ENCODE results near the gene SYNGR2.

Gene SYNGR2

GRCh38 chr17:78131172-78132083, 37.0 kb upstream of the SYNGR2 start:
- TF ChIP-seq, protein P1, sequence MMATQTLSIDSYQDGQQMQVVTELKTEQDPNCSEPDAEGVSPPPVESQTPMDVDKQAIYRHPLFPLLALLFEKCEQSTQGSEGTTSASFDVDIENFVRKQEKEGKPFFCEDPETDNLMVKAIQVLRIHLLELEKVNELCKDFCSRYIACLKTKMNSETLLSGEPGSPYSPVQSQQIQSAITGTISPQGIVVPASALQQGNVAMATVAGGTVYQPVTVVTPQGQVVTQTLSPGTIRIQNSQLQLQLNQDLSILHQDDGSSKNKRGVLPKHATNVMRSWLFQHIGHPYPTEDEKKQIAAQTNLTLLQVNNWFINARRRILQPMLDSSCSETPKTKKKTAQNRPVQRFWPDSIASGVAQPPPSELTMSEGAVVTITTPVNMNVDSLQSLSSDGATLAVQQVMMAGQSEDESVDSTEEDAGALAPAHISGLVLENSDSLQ (IDR thresholded peaks at IDR 0.05): no peak
- no peak for TF ChIP-seq LEF1 (IDR thresholded peaks at IDR 0.05; ENCODE audit: borderline replicate concordance)
- TF ChIP-seq BHLHE40 (IDR thresholded peaks at IDR 0.05; ENCODE audit: borderline replicate concordance): no peak
- no peak for TF ChIP-seq FOXA1 (IDR thresholded peaks at IDR 0.05)
- ChIA-PET POLR2A (interaction anchor here (1.1 kb wide), 1 partner anchor 55 kb away, joined by 4 read pairs; no protein-coding TSS in a partner anchor), CTCF (interaction anchor here (0.6 kb wide), 1 partner anchor 20 kb away, joined by 4 read pairs; no protein-coding TSS in a partner anchor)
- no peak for DNase-seq (ENCODE audit: extremely low spot score)

DNA sequence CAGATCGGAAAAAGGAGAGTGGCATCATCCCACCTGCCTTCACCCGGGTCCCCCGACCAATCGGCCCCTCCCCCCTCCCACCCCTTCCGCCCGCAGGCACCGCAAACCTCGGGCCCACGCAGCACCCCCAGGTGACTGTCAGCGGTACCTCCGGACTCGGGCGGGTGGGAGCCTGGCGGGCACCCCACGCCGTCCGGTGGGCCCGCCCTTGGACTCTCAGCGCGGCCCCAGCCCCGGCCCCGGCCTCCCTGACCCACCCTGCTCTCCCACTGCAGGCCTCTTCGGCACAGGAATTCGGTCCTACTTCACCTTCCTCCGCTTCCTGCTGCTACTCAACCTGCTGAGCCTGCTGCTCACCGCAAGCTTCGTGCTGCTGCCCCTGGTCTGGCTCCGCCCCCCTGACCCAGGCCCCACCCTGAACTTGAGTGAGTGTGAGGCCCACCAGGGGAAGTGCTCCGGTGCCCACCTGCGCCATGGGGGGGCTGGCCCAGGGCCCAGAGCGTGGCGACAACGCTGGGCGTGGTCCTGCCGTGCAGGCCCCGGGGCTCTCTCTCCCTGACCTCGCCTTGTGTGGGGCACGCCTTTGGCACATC, 36.2 kb upstream of the SYNGR2 start:
- CTCF ChIA-PET: no interaction called here
- no peak for TF ChIP-seq HDGF (IDR thresholded peaks at IDR 0.05; ENCODE audit: borderline replicate concordance)
- TF ChIP-seq SUZ12 (IDR thresholded peaks at IDR 0.05): no peak
- no peak for TF ChIP-seq ZNF384 (IDR thresholded peaks at IDR 0.05)
- no peak for TF ChIP-seq ARNT (IDR thresholded peaks at IDR 0.05)
- no peak for TF ChIP-seq FOXK2 (IDR thresholded peaks at IDR 0.05)
- TF ChIP-seq NFRKB (IDR thresholded peaks at IDR 0.05): no peak
- no peak for TF ChIP-seq SP1 (IDR thresholded peaks at IDR 0.05)
- TF ChIP-seq, protein P1 (IDR thresholded peaks at IDR 0.05): no peak
- no peak for TF ChIP-seq LEF1 (IDR thresholded peaks at IDR 0.05; ENCODE audit: borderline replicate concordance)
- POLR2A ChIA-PET: no interaction called here
- no peak for DNase-seq (ENCODE audit: extremely low spot score)

GRCh38 chr17:78132767-78133178, 35.6 kb upstream of the SYNGR2 start:
- POLR2A ChIA-PET: no interaction called here
- TF ChIP-seq SUZ12 (IDR thresholded peaks at IDR 0.05) (no peak), FOXM1 (IDR thresholded peaks at IDR 0.05; ENCODE audit: borderline replicate concordance) (no peak), ELF4 (IDR thresholded peaks at IDR 0.05) (no peak), L3MBTL2 (conservative IDR thresholded peaks at IDR 0.05) (no peak), FOXK2 (IDR thresholded peaks at IDR 0.05) (no peak), TARDBP (IDR thresholded peaks at IDR 0.05) (no peak), FOXA1 (IDR thresholded peaks at IDR 0.05) (no peak), CTBP1 (IDR thresholded peaks at IDR 0.05; ENCODE audit: borderline replicate concordance) (no peak), SP1 (IDR thresholded peaks at IDR 0.05) (no peak), ARNT (IDR thresholded peaks at IDR 0.05) (no peak), LEF1 (IDR thresholded peaks at IDR 0.05; ENCODE audit: borderline replicate concordance) (no peak), HDGF (IDR thresholded peaks at IDR 0.05; ENCODE audit: borderline replicate concordance) (no peak), NFRKB (IDR thresholded peaks at IDR 0.05) (no peak), ZNF384 (IDR thresholded peaks at IDR 0.05) (no peak), BHLHE40 (IDR thresholded peaks at IDR 0.05; ENCODE audit: borderline replicate concordance) (no peak)
- TF ChIP-seq, protein P1 (IDR thresholded peaks at IDR 0.05): no peak
- CTCF ChIA-PET: no interaction called here
- no peak for DNase-seq (ENCODE audit: extremely low spot score)

- DNase-seq (ENCODE audit: extremely low spot score): no peak
- POLR2A ChIA-PET: interaction anchor here (2.3 kb wide), 1 partner anchor 11 kb away, joined by 6 read pairs; no protein-coding TSS in a partner anchor
- TF ChIP-seq CTBP1 (IDR thresholded peaks at IDR 0.05; ENCODE audit: borderline replicate concordance): no peak
- no peak for TF ChIP-seq HDGF (IDR thresholded peaks at IDR 0.05; ENCODE audit: borderline replicate concordance)
- TF ChIP-seq FOXA1 (IDR thresholded peaks at IDR 0.05): no peak
- TF ChIP-seq FOXM1 (IDR thresholded peaks at IDR 0.05; ENCODE audit: borderline replicate concordance): no peak
- TF ChIP-seq, protein P1 (IDR thresholded peaks at IDR 0.05): no peak
- no peak for TF ChIP-seq BHLHE40 (IDR thresholded peaks at IDR 0.05; ENCODE audit: borderline replicate concordance)
- no peak for TF ChIP-seq ZNF384 (IDR thresholded peaks at IDR 0.05)
- TF ChIP-seq LEF1 (IDR thresholded peaks at IDR 0.05; ENCODE audit: borderline replicate concordance): no peak
- no peak for TF ChIP-seq SP1 (IDR thresholded peaks at IDR 0.05)
- no peak for TF ChIP-seq ELF4 (IDR thresholded peaks at IDR 0.05)
- TF ChIP-seq SUZ12 (IDR thresholded peaks at IDR 0.05): no peak
- TF ChIP-seq ARNT (IDR thresholded peaks at IDR 0.05): no peak
- TF ChIP-seq NFRKB (IDR thresholded peaks at IDR 0.05): no peak
- no peak for TF ChIP-seq FOXK2 (IDR thresholded peaks at IDR 0.05)
- TF ChIP-seq TARDBP (IDR thresholded peaks at IDR 0.05): no peak
- CTCF ChIA-PET: no interaction called here
These were observed 35.0 kb upstream of the SYNGR2 start for GRCh38 chr17:78133179-78133951.

Measured in HEK293T (cell line).